Measurements from ENCODE around the gene P4HTM. TPM values are rescaled to one million over a fixed set of nuclear protein-coding genes. Genes with fewer than 3 reads are reported as not detected.
A peak's percentile ranks its signal among the peaks of the same experiment; 100 is the strongest.

The P4HTM gene
- total and polyA plus RNA-seq, 2 donors (not counting 1 experiment from before 2014, with no cell fraction given) = 48.5 to 70.6 TPM

DNA sequence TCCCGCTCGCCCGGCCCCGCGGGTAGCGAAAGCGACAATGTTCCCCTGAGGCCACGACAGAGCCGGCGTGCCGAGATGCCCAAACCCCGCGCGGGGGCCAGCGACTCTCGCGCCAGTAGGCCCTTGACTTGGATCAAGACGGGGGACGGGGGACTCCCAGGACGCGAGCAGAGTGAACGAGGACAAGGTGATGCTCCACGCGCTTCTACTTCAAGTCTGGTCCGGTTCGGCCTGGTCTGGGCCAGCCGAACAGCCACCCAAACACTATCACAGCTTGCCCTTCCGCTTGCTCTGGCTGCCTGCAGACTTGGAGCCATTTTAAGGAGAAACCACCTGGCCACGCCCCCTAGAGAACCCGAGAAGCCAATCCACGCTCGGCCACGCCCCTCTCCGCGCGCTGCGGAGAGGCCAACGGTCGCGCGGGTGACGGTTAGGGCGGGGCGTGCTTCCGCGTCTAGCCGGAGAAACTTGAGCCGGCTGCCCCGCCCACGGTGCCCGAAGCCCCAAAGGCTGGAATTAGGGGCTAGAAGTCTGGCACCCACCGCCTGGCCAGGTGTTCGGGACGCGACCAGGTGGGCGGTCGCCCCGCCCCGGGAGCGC lies 31.3 kb downstream of the P4HTM start:
- ChIA-PET POLR2A (interaction anchor here (0.5 to 6.4 kb wide), 14 partner anchors 8 to 1528 kb away, joined by 3 to 116 read pairs (median 8); partner anchors contain the start of genes ARIH2, IMPDH2, P4HTM and QRICH1), CTCF (interaction anchor here (0.9 to 3.7 kb wide), 13 partner anchors 9 to 319 kb away, joined by 3 to 52 read pairs (median 4); partner anchors contain the start of genes ARIH2, P4HTM, QRICH1 and USP4)
- Mint-ChIP-seq H3K27me3 (no peaks in the 10 kb centered on the region), H3K4me3 (peak overlapping the region; percentile 96), H3K4me1 (peaks cover 60% of the 10 kb centered on the region), H3K9me3 (ENCODE audit: insufficient read depth) (no peaks in the 10 kb centered on the region), H3K27ac (peak overlapping the region; percentile 97)
- Histone ChIP-seq H3K27me3 (replicated peaks in 1 of 4; ENCODE audit: control extremely low read depth in 1 of 4, control insufficient read depth in 3 of 4, insufficient read depth in 4 of 4, low read length in 3 of 4) (no peaks in the 10 kb centered on the region), H4K20me1 (ENCODE audit: control insufficient read depth, insufficient read depth, low read length, poor library complexity, severe bottlenecking) (peaks cover 5% of the 10 kb centered on the region), H3K4me3 (ENCODE audit: control extremely low read depth in 1 of 5, extremely low read depth in 1 of 5, insufficient read depth in 1 of 5, low read depth in 2 of 5, low read length in 4 of 5) (peak overlapping the region; percentile 66 to 92 (median 89)), H3K36me3 (replicated peaks in 1 of 2; ENCODE audit: control extremely low read depth in 1 of 2, control insufficient read depth in 1 of 2, extremely low read depth in 1 of 2, insufficient read depth in 2 of 2, low read length in 1 of 2) (peaks cover 0 to 33% of the 10 kb centered on the region in 2 experiments), H3K4me2 (replicated peaks; ENCODE audit: low read depth, low read length, poor library complexity, severe bottlenecking) (peak overlapping the region; percentile 98), H3K9ac (ENCODE audit: low read length) (peak overlapping the region; percentile 98), H3K27ac (ENCODE audit: low read length in 2 of 2) (peak overlapping the region; percentile 96 to 98), H2AFZ (ENCODE audit: insufficient read depth, low read depth, low read length, poor library complexity, severe bottlenecking) (peak overlapping the region; percentile 89), H3K9me3 (ENCODE audit: control extremely low read depth in 1 of 3, control insufficient read depth in 2 of 3, insufficient read depth in 1 of 3, low read length in 2 of 3) (no peaks in the 10 kb centered on the region), H3K4me1 (ENCODE audit: control insufficient read depth in 2 of 2, insufficient read depth in 2 of 2, low read length in 2 of 2) (peaks cover 36 to 60% of the 10 kb centered on the region in 2 donors), H3K79me2 (ENCODE audit: control insufficient read depth, insufficient read depth, low read length) (peaks cover 44% of the 10 kb centered on the region)
- TF ChIP-seq EZH2 (IDR thresholded peaks at IDR 0.05; ENCODE audit: borderline replicate concordance, insufficient read depth, low read depth, low read length, poor library complexity, severe bottlenecking) = no peak
- TF ChIP-seq, protein P1, sequence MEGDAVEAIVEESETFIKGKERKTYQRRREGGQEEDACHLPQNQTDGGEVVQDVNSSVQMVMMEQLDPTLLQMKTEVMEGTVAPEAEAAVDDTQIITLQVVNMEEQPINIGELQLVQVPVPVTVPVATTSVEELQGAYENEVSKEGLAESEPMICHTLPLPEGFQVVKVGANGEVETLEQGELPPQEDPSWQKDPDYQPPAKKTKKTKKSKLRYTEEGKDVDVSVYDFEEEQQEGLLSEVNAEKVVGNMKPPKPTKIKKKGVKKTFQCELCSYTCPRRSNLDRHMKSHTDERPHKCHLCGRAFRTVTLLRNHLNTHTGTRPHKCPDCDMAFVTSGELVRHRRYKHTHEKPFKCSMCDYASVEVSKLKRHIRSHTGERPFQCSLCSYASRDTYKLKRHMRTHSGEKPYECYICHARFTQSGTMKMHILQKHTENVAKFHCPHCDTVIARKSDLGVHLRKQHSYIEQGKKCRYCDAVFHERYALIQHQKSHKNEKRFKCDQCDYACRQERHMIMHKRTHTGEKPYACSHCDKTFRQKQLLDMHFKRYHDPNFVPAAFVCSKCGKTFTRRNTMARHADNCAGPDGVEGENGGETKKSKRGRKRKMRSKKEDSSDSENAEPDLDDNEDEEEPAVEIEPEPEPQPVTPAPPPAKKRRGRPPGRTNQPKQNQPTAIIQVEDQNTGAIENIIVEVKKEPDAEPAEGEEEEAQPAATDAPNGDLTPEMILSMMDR (IDR thresholded peaks at IDR 0.05) = no peak
- under 1% methylated on average over 60 of the region's 60 CpGs for WGBS (ENCODE audit: insufficient coverage)
- DNase-seq = peak; percentile 99
- ATAC-seq (ENCODE audit: low read depth) = peak; percentile 69
- intact Hi-C loops (cut with micrococcal nuclease) = loop anchor here (1.0 to 10.0 kb wide), 8 partner anchors 8 to 464 kb away; partner anchors contain the start of genes ARIH2, DAG1, IMPDH2 and IP6K2

Data from B cell (primary cell).